ENCODE measurements around the gene PITPNM1. TPM values are rescaled to one million over a fixed set of nuclear protein-coding genes. Genes with fewer than 3 reads are reported as not detected.
A peak's percentile ranks its signal among the peaks of the same experiment; 100 is the strongest.

The PITPNM1 gene
- total RNA-seq, 2 donors from 2014 or later: 8.6 to 24.4 TPM

GRCh38 chr11:67544616-67545242 lies 39.6 kb upstream of the PITPNM1 start:
- ATAC-seq: peak; percentile 18
- no peak overlapping the region for H3K4me3 ChIP-seq
- 44 to 66% methylated on average over 7 to 10 of the region's 10 CpGs for WGBS, 2 donors

GRCh38 chr11:67543585-67543984 lies 38.4 kb upstream of the PITPNM1 start:
- TF ChIP-seq CTCF (IDR thresholded peaks at IDR 0.05): no peak
- TF ChIP-seq POLR2A (IDR thresholded peaks at IDR 0.05): no peak
- intact Hi-C loops (cut with DNase I): no loop called here
- 14 to 47% methylated on average over 2 of the region's 2 CpGs for WGBS, 2 donors
- DNase-seq (no peak), ATAC-seq (no peak)
- no peaks in the 10 kb centered on the region for H3K36me3 ChIP-seq (replicated peaks in 1 of 2; ENCODE audit: insufficient read depth in 1 of 2, low read depth in 2 of 2)
- no peaks in the 10 kb centered on the region for H3K27me3 ChIP-seq
- H3K9me3 ChIP-seq: no peaks in the 10 kb centered on the region
- no peak overlapping the region for H3K4me3 ChIP-seq
- peaks cover 31% of the 10 kb centered on the region for H3K4me1 ChIP-seq
- no peak overlapping the region for H3K27ac ChIP-seq

More at GRCh38 chr11:67544616-67545242, 39.6 kb upstream of the PITPNM1 start:
- intact Hi-C loops (cut with DNase I): no loop called here
- DNase-seq: no peak
- no peaks in the 10 kb centered on the region for H3K36me3 ChIP-seq (replicated peaks in 1 of 2; ENCODE audit: insufficient read depth in 1 of 2, low read depth in 2 of 2)
- peak overlapping the region in 2 of 4 donors; percentile 43 to 46 for H3K27ac ChIP-seq
- no peaks in the 10 kb centered on the region for H3K27me3 ChIP-seq
- peaks cover 31% of the 10 kb centered on the region for H3K4me1 ChIP-seq
- H3K9me3 ChIP-seq: no peaks in the 10 kb centered on the region
- no peak for TF ChIP-seq CTCF (IDR thresholded peaks at IDR 0.05)
- TF ChIP-seq POLR2A (IDR thresholded peaks at IDR 0.05): no peak

GRCh38 chr11:67542971-67543370 lies 37.8 kb upstream of the PITPNM1 start:
- TF ChIP-seq CTCF (IDR thresholded peaks at IDR 0.05): no peak
- TF ChIP-seq POLR2A (IDR thresholded peaks at IDR 0.05): no peak
- H3K4me1 ChIP-seq: peaks cover 31% of the 10 kb centered on the region
- no peak overlapping the region for H3K27ac ChIP-seq
- H3K27me3 ChIP-seq: no peaks in the 10 kb centered on the region
- no peaks in the 10 kb centered on the region for H3K9me3 ChIP-seq
- no peak for ATAC-seq
- H3K36me3 ChIP-seq (replicated peaks in 1 of 2; ENCODE audit: insufficient read depth in 1 of 2, low read depth in 2 of 2): no peaks in the 10 kb centered on the region
- intact Hi-C loops (cut with DNase I): no loop called here
- DNase-seq: no peak
- no peak overlapping the region for H3K4me3 ChIP-seq
- WGBS, 2 donors: 74 to 87% methylated on average over 4 to 7 of the region's 7 CpGs

GRCh38 chr11:67542169-67542568 lies 37.0 kb upstream of the PITPNM1 start:
- 68 to 75% methylated on average over 3 of the region's 3 CpGs for WGBS, 2 donors
- no peak for DNase-seq
- Histone ChIP-seq H3K4me1 (peaks cover 31% of the 10 kb centered on the region), H3K27ac (no peak overlapping the region), H3K9me3 (no peaks in the 10 kb centered on the region), H3K27me3 (no peaks in the 10 kb centered on the region), H3K36me3 (replicated peaks in 1 of 2; ENCODE audit: insufficient read depth in 1 of 2, low read depth in 2 of 2) (no peaks in the 10 kb centered on the region), H3K4me3 (no peak overlapping the region)
- ATAC-seq: no peak
- intact Hi-C loops (cut with DNase I): no loop called here
- TF ChIP-seq CTCF (IDR thresholded peaks at IDR 0.05) (no peak), POLR2A (IDR thresholded peaks at IDR 0.05) (no peak)

GRCh38 chr11:67541198-67541597 lies 36.0 kb upstream of the PITPNM1 start:
- H3K4me1 ChIP-seq: peaks cover 27% of the 10 kb centered on the region
- no peak overlapping the region for H3K4me3 ChIP-seq
- no peak for TF ChIP-seq CTCF (IDR thresholded peaks at IDR 0.05)
- TF ChIP-seq POLR2A (IDR thresholded peaks at IDR 0.05): no peak
- DNase-seq (no peak), ATAC-seq (no peak)
- intact Hi-C loops (cut with DNase I): no loop called here
- no peaks in the 10 kb centered on the region for H3K9me3 ChIP-seq
- no peak overlapping the region for H3K27ac ChIP-seq
- 83% methylated on average over 6 of the region's 6 CpGs; no CpG with 5 or more reads in 1 of the 2 donors for WGBS, 2 donors
- H3K27me3 ChIP-seq: no peaks in the 10 kb centered on the region
- H3K36me3 ChIP-seq (replicated peaks in 1 of 2; ENCODE audit: insufficient read depth in 1 of 2, low read depth in 2 of 2): no peaks in the 10 kb centered on the region

Data from body of pancreas (tissue), 4 donors.